Left lung (tissue), 10 donors: ENCODE data around the gene C20orf144. TPM values are rescaled to one million over a fixed set of nuclear protein-coding genes. Genes with fewer than 3 reads are reported as not detected.
A peak's percentile ranks its signal among the peaks of the same experiment; 100 is the strongest.

ENCODE experiments used
- ATAC-seq: fragments of 200-7000 bp; cut with Tn5 transposase; one replicate; pipeline ENCODE4 v1.9.1; 2020; ENCODE audit warnings: moderate library complexity
- DNase-seq, 4 donors: peaks; one replicate each; pipeline ENCODE4 v3.0.0-alpha.2; 2013 to 2020
- H3K27ac ChIP-seq, 2 donors: fragments of 200-600 bp; sonication (generic) in 1 of 2; one replicate each; pipeline versions ENCODE4 v1.5.0 to v1.8.0; 2020 to 2021
- H3K27me3 ChIP-seq, 2 donors: fragments of 200-600 bp; sonication (generic) in 1 of 2; one replicate each; pipeline versions ENCODE4 v1.5.0 to v1.8.0; 2020 to 2021
- H3K36me3 ChIP-seq, 2 donors: fragments of 200-600 bp; sonication (generic) in 1 of 2; one replicate each; pipeline versions ENCODE4 v1.5.0 to v1.8.0; 2020 to 2021
- H3K4me1 ChIP-seq, 2 donors: fragments of 200-600 bp; one replicate each; pipeline ENCODE4 v1.8.0; 2021
- H3K4me3 ChIP-seq, 2 donors: fragments of 200-600 bp; sonication (generic) in 1 of 2; one replicate each; pipeline versions ENCODE4 v1.5.0 to v1.8.0; 2020 to 2021; ENCODE audit warnings: mild to moderate bottlenecking in 1 of 2
- H3K9me3 ChIP-seq, 2 donors: fragments of 200-600 bp; sonication (generic) in 1 of 2; one replicate each; pipeline versions ENCODE4 v1.5.0 to v1.8.0; 2020 to 2021
- CTCF ChIP-seq, 2 donors: fragments of 200-600 bp; sonication (generic) in 1 of 2; IDR thresholded peaks; one replicate each; pipeline versions ENCODE4 v1.5.0 to v1.8.0; 2021; ENCODE audit warnings: antibody characterized with exemption in 2 of 2
- intact Hi-C, 2 donors: fragments of 100-400 bp; cut with DNase I; formaldehyde crosslinking; loops; one replicate each; pipeline versions ENCODE4 v1.11.2 to v1.14.2; 2022
- polyA plus RNA-seq, 6 donors: library from polyadenylated mRNA; unstranded; fragments of 120-200 nt; gene quantifications; one replicate each; pipeline ENCODE4 v1.2.1, GENCODE V29; 2013; ENCODE audit not compliant: insufficient read length in 6 of 6
- total RNA-seq, 2 donors: library from RNA; stranded (reverse); fragmentation: NEBNext Ultra II Directional; extraction: Animal tissue kit (Norgen Biotek cat#: 25700); gene quantifications; one replicate each; pipeline ENCODE4 v1.2.1, GENCODE V29; 2021
- donor health status: DM: no; HTN: yes; CAD: no.
- donor health status: DM: no; HTN: no; CAD: no.

Gene C20orf144
- total and polyA plus RNA-seq, 8 donors = 0.24 to 0.78 (median 0.34) TPM; not detected in 1

- no peak overlapping the region for H3K27ac ChIP-seq
- ATAC-seq (no peak), DNase-seq (no peak)
- H3K27me3 ChIP-seq = no peaks in the 10 kb centered on the region
- intact Hi-C loops = no loop called here
- peaks cover 21 to 59% of the 10 kb centered on the region in 2 donors for H3K4me1 ChIP-seq
- H3K36me3 ChIP-seq = peaks cover 0 to 11% of the 10 kb centered on the region in 2 donors
- TF ChIP-seq CTCF (IDR thresholded peaks at IDR 0.05) = no peak
- H3K4me3 ChIP-seq = no peak overlapping the region
- H3K9me3 ChIP-seq = no peaks in the 10 kb centered on the region
Observed at GRCh38 chr20:33670715-33671499, 8.8 kb downstream of the C20orf144 start.

- H3K9me3 ChIP-seq = no peaks in the 10 kb centered on the region
- intact Hi-C loops = no loop called here
- DNase-seq (no peak), ATAC-seq (no peak)
- H3K36me3 ChIP-seq = peaks cover 0 to 11% of the 10 kb centered on the region in 2 donors
- H3K4me3 ChIP-seq = peak overlapping the region in 1 of 2 donors; percentile 62
- H3K4me1 ChIP-seq = peaks cover 15 to 54% of the 10 kb centered on the region in 2 donors
- no peak for TF ChIP-seq CTCF (IDR thresholded peaks at IDR 0.05)
- H3K27ac ChIP-seq = no peak overlapping the region
- H3K27me3 ChIP-seq = no peaks in the 10 kb centered on the region
Observed at GRCh38 chr20:33671573-33672288, 9.6 kb downstream of the C20orf144 start.

GRCh38 chr20:33672426-33673113, 10.4 kb downstream of the C20orf144 start:
- H3K9me3 ChIP-seq = no peaks in the 10 kb centered on the region
- no peak overlapping the region for H3K27ac ChIP-seq
- intact Hi-C loops = no loop called here
- TF ChIP-seq CTCF (IDR thresholded peaks at IDR 0.05) = no peak
- DNase-seq = peak in 1 of 4 donors; percentile 29
- H3K27me3 ChIP-seq = no peaks in the 10 kb centered on the region
- peak overlapping the region; percentile 57 to 62 for H3K4me3 ChIP-seq
- peaks cover 14 to 49% of the 10 kb centered on the region in 2 donors for H3K4me1 ChIP-seq
- no peak for ATAC-seq
- H3K36me3 ChIP-seq = peaks cover 0 to 11% of the 10 kb centered on the region in 2 donors

DNA sequence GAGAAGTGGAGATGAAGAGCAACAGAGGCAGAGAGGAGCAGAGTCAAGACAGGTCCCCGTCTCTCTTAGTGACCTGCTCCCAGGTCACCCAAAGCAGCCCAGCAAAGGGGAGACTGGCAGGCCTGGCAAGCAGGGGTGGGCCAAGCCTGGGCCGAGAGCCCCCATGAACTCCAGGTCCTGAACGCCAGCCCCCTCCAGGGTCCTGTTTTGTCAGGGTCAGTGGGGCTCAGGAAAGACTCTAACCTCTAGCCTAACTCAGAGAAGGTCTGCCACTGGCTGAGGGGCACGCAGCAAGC, 10.9 kb downstream of the C20orf144 start:
- Histone ChIP-seq H3K27me3 (no peaks in the 10 kb centered on the region), H3K4me3 (peak overlapping the region; percentile 57 to 62), H3K9me3 (no peaks in the 10 kb centered on the region), H3K4me1 (peaks cover 10 to 44% of the 10 kb centered on the region in 2 donors), H3K27ac (no peak overlapping the region), H3K36me3 (peaks cover 0 to 11% of the 10 kb centered on the region in 2 donors)
- ATAC-seq (no peak), DNase-seq (peak in 1 of 4 donors; percentile 34)
- intact Hi-C loops = no loop called here
- no peak for TF ChIP-seq CTCF (IDR thresholded peaks at IDR 0.05)
